Astrocyte of the spinal cord (primary cell): ENCODE measurements around the gene THAP4.

ENCODE experiments used
- DNase-seq: peaks from one replicate; pipeline ENCODE4 v3.0.0; 2011; ENCODE audit warnings: low read depth, low spot score
- H3K4me3 ChIP-seq: 2 replicates; pipeline ENCODE4 v1.5.1; 2011; ENCODE audit warnings: low read depth, mild to moderate bottlenecking, low read length, moderate library complexity
- CTCF ChIP-seq: IDR thresholded peaks from 2 replicates; pipeline ENCODE4 v1.5.1; 2012; ENCODE audit warnings: low read depth, mild to moderate bottlenecking, low read length, inconsistent platforms
- in situ Hi-C: cut with HindIII; loops from 2 replicates; pipeline ENCODE4 v1.10.0; 2017; ENCODE audit warnings: low sequenced_read_pairs

THAP4 gene

GRCh38 chr2:241617431-241618154 is 19.4 kb downstream of the THAP4 start:
- peak; percentile 18 for DNase-seq
- in situ Hi-C loops, result no loop called here
- TF ChIP-seq CTCF, result no peak
- H3K4me3 ChIP-seq, result no peak overlapping the region

- H3K4me3 ChIP-seq, result no peak overlapping the region
- DNase-seq, result no peak
- in situ Hi-C loops, result no loop called here
- no peak for TF ChIP-seq CTCF
Measured at GRCh38 chr2:241616168-241617125, 20.5 kb downstream of the THAP4 start.

GRCh38 chr2:241615522-241616052 is 21.4 kb downstream of the THAP4 start:
- TF ChIP-seq CTCF, result no peak
- H3K4me3 ChIP-seq, result no peak overlapping the region
- in situ Hi-C loops, result no loop called here
- no peak for DNase-seq

GRCh38 chr2:241615041-241615440 is 21.9 kb downstream of the THAP4 start:
- in situ Hi-C loops, result no loop called here
- TF ChIP-seq CTCF, result no peak
- no peak overlapping the region for H3K4me3 ChIP-seq
- no peak for DNase-seq

GRCh38 chr2:241613017-241613780 is 23.8 kb downstream of the THAP4 start:
- TF ChIP-seq CTCF, result no peak
- in situ Hi-C loops, result no loop called here
- peak; percentile 37 for DNase-seq
- no peak overlapping the region for H3K4me3 ChIP-seq
